ENCODE measurements around the gene CUL3.
"Not testable (repeated sequence)": the region's sequence is repeated elsewhere in the genome, so short reads cannot be mapped to it uniquely, and the experiment has no call there.

CUL3 gene

DNA sequence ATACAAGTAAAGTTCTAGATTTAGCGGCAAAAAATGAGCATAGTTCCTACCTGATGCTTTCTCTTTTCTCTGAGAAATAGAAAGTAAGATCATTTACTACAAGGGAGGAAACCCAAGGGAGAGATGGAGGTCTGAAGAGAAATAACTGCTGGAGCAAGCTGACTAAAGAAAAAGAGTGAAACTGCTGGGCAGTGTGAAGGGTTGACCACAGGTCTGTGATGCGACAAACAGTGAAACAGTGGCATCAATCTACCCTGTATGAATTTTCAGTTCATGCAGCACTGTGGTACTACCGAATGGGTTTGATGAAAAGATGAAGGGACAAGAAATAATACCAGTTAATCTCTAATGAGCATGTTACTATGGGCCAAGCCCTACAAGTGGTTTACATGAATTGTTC, 52.2 kb downstream of the CUL3 start:
- no peak for DNase-seq

GRCh38 chr2:224532441-224532840, 52.7 kb downstream of the CUL3 start:
- DNase-seq, result no peak

GRCh38 chr2:224528171-224528570, 57.0 kb downstream of the CUL3 start:
- no peak for DNase-seq

GRCh38 chr2:224525774-224526173, 59.4 kb downstream of the CUL3 start:
- no peak for DNase-seq

DNA sequence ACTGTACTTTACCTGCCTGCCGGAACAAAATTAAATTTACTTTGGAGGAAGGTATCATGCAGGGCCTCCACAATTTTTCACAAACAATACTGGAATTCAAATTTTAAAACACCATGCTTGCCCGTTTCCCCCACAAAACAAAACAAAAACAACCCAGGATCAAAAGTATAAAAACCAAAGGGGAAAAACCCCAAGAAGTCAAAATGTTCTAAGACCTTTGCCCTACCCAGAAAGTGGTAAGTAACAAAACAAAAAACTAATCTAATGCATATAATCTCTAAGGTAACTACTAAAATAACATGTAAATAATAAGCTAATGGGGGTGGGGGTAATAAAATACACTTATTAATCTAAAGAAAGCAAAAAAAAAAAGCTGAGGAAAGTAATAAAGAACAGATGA, 60.5 kb downstream of the CUL3 start:
- DNase-seq, result no peak

- DNase-seq, result no peak
Observed at GRCh38 chr2:224523626-224524577, 61.3 kb downstream of the CUL3 start.

DNA sequence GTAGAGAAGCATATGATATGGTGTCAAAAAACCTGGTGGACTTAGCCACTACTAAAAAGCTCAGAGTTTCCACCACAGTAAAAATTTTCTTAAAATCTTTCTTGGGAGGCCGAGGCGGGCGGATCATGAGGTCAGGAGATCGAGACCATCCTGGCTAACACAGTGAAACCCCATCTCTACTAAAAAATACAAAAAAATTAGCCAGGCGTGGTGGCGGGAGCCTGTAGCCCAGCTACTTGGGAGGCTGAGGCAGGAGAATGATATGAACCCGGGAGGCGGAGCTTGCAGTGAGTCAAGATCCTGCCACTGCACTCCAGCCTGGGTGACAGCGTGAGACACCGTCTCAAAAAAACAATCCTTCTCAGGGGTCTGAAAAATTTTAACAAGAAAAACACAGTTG, 62.7 kb downstream of the CUL3 start:
- not testable (repeated sequence) for DNase-seq

DNA sequence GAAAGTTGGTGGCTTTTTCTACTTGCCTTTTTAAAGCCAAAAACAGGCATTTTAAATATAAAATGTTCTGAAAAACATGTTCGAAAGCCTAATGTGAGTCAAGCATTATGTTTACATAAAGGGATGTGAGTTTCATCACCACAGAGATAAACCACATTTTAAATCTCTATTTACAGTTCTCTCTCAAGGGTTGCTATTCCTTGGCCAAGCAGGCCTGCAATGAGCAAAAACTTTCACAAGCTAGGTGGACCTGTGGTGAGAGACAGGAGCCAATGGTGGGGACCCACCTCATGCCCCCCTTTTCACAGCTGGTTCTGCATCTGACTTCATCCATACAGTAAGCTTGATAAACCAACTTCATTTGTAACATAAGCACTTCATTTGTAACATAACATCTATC, 65.1 kb downstream of the CUL3 start:
- DNase-seq, result no peak

GRCh38 chr2:224518806-224519580, 66.2 kb downstream of the CUL3 start:
- DNase-seq, result no peak

- no peak for DNase-seq
Observed at GRCh38 chr2:224517963-224518362, 67.2 kb downstream of the CUL3 start.

DNA sequence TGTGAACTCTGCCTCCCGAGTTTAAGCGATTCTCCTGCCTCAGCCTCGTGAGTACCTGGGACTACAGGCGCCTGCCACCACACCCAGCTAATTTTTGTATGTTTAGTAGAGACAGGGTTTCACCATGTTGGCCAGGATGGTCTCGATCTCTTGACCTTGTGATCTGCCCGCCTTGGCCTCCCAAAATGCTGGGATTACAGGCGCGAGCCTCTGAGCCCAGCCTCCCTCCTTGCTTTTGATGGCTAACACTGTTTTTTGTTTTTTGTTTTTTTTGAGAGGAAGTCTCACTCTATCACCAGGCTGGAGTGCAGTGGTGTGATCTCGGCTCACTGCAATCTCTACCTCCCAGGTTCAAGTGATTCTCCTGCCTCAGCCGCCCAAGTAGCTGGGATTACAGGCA, 68.8 kb downstream of the CUL3 start:
- DNase-seq, result not testable (repeated sequence)

- no peak for DNase-seq
Observed at GRCh38 chr2:224513991-224514390, 71.2 kb downstream of the CUL3 start.

DNA sequence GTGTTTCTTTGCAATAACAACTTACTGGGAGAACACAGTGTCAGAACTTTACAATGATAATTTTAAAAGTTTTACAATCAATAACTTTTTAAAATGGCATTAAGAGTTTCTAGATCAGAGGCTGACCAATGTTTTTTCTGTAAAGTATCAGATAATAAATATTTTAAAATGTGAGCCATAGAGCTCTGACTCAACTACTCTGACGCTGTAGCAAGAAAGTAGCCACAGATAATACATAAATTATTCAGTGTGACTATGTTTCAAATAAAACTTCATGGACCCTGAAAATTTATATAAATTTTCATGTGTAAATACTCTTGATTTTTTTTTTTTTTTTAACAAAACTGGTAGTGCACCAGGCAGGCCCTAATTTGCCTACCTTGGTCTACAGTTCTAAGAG, 77.4 kb downstream of the CUL3 start:
- no peak for DNase-seq

GRCh38 chr2:224506494-224506893, 78.7 kb downstream of the CUL3 start:
- no peak for DNase-seq

DNA sequence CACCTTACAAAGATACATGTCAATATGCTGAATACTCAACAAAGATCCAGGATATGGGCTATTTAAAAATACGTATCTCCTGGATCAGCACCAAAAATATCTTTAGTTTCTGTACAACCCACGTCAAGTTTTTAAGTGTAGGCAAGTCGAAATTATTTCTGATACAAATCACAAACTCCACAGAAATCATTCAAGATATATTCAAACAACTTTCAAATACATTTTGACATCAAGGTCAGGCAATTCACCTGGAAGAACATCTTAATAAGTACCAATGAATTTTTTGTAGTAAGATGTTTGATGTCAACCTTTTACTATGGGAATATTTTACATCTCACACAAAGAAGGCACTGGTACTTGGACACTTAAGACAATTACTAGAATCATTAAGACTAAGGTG, 86.2 kb downstream of the CUL3 start:
- no peak for DNase-seq

- no peak for DNase-seq
Observed at GRCh38 chr2:224492531-224492930, 92.6 kb downstream of the CUL3 start.

DNA sequence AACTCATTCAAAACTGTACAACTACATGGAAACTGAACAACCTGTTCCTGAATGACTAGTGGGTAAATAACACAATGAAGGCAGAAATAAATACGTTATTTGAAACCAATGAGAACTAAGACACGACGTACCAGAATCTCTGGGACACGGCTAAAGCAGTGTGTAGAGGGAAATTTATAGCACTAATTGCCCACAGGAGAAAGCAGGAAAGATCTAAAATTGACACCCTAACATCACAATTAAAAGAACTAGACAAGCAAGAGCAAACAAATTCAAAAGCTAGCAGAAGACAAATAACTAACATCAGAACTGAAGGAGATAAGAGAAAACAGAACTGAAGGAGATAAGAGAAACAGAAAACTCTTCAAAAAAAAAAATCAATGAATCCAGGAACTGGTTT, 97.2 kb downstream of the CUL3 start:
- not testable (repeated sequence) for DNase-seq

DNA sequence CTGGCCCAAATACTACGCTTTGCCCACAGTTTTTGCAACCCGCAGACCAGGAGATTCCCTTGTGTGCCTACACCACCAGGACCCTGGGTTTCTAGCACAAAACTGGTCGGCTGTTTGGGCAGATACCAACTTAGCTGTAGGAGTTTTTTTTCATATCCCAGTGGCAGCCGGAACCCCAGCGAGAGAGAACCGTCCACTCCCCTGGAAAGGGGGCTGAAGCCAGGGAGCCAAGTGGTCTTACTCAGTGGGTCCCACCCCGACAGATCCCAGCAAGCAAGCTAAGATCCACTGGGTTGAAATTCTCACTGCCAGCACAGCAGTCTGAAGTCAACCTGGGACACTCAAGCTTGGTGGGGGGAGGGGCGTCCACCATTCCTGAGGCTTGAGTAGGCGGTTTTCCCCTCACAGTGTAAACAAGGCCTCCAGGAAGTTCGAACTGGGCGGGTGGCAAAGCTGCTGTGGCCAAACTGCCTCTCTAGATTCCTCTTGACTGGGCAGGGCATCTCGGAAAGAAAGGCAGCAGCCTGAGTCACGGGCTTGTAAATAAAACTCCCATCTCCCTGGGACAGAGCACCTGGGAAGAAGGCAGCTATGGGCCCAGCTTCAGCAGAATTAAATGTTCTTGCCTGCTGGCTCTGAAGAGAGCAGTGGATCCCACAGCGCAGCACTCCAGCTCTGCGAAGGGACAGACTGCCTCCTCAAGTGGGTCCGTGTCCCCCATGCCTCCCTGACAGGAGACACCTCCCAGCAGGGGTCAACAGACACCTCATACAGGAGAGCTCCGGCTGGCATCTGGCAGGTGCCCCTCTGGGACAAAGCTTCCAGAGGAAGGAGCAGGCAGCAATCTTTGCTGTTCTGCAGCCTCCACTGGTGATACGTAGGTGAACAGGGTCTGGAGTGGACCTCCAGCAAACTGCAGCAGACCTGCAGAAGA, 99.8 kb downstream of the CUL3 start:
- not testable (repeated sequence) for DNase-seq

GRCh38 chr2:224479826-224480225, 105.3 kb downstream of the CUL3 start:
- no peak for DNase-seq

- no peak for DNase-seq
Observed at GRCh38 chr2:224472827-224473226, 112.3 kb downstream of the CUL3 start.

- DNase-seq, result no peak
Observed at GRCh38 chr2:224472137-224472536, 113.0 kb downstream of the CUL3 start.

- no peak for DNase-seq
Observed at GRCh38 chr2:224469374-224469964, 115.7 kb downstream of the CUL3 start.

Measured in C1 segment of cervical spinal cord (tissue), 14 donors.